MCF 10A (cell line): Measurements from ENCODE around the gene MUC7. TPM values are rescaled to one million over a fixed set of nuclear protein-coding genes. Genes with fewer than 3 reads are reported as not detected.
"Not testable (repeated sequence)": the region's sequence is repeated elsewhere in the genome, so short reads cannot be mapped to it uniquely, and the experiment has no call there.

Experiments
- BruUV-seq: library from RNA; stranded (reverse); fragments of 400-500 nt; replicated peaks from 2 replicates; lab custom pipeline; 2021; lab: Mats Ljungman, UMichigan
- CTCF ChIA-PET: fragments of 300-600 bp; sonication (Branson Sonifier 250); formaldehyde crosslinking; extraction: SDS; loops from one replicate; lab custom pipeline; 2021; ENCODE audit warnings: antibody characterized with exemption, inconsistent platforms; lab: Yijun Ruan, JAX
- POLR2A ChIA-PET: fragments of 300-600, 350-650 bp; sonication (Branson Sonifier 250); formaldehyde crosslinking; extraction: SDS; loops from one replicate; lab custom pipeline; 2020; ENCODE audit warnings: antibody characterized with exemption, inconsistent platforms; lab: Yijun Ruan, JAX
- DNase-seq: peaks from one replicate; pipeline ENCODE4 v3.0.0-alpha.2; 2018; ENCODE audit not compliant: unreplicated experiment
- H3K27ac Mint-ChIP-seq: one replicate; pipeline ENCODE4 v1.8.0; 2022; ENCODE audit warnings: mild to moderate bottlenecking, low read depth, mixed read lengths; ENCODE audit not compliant: unreplicated experiment
- H3K27me3 Mint-ChIP-seq: one replicate; pipeline ENCODE4 v1.8.0; 2022; ENCODE audit warnings: mixed read lengths; ENCODE audit not compliant: insufficient read depth, unreplicated experiment
- H3K36me3 Mint-ChIP-seq: one replicate; pipeline ENCODE4 v1.8.0; 2022; ENCODE audit warnings: mild to moderate bottlenecking, moderate library complexity, mixed read lengths; ENCODE audit not compliant: insufficient read depth, unreplicated experiment
- H3K4me1 Mint-ChIP-seq: one replicate; pipeline ENCODE4 v1.8.0; 2022; ENCODE audit warnings: mixed read lengths; ENCODE audit not compliant: insufficient read depth, unreplicated experiment
- H3K4me3 Mint-ChIP-seq: one replicate; pipeline ENCODE4 v1.8.0; 2022; ENCODE audit warnings: mild to moderate bottlenecking, moderate library complexity, mixed read lengths; ENCODE audit not compliant: unreplicated experiment
- H3K9me3 Mint-ChIP-seq: one replicate; pipeline ENCODE4 v1.8.0; 2022; ENCODE audit warnings: mixed read lengths; ENCODE audit not compliant: unreplicated experiment
- intact Hi-C: fragments of 100-400 bp; cut with micrococcal nuclease; formaldehyde crosslinking; loops from 2 replicates; pipeline ENCODE4 v1.14.1; 2022
- total RNA-seq: library from RNA; stranded (reverse); gene quantifications from 2 replicates; pipeline ENCODE4 v1.2.3, GENCODE V29; 2022
- TF ChIP-seq, protein P1 (sequence below): fragments of 200-600 bp; IDR thresholded peaks from one replicate; pipeline ENCODE4 v1.8.0; 2022; ENCODE audit warnings: antibody characterized with exemption, mild to moderate bottlenecking; ENCODE audit not compliant: unreplicated experiment

The MUC7 gene
- total RNA-seq, 1 experiment from 2014 or later, result not detected

DNA sequence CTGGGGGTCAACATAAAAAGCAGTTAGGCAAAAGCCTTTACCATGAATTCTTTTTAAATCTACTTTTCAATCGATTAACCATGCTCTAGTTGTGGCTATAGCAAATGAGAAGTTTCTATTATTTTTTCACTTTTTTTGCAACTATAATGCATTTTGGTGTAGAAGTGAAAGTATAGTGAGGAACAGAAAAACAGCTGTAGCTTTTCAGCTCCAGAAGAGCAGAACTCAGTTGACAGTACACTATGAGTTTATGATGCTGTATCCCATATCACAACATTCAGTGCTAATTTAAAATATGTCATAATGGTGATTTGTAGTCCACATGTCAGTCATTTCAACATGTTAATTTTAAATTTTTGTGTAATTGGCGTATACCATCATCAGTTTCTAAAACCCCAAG is 8.7 kb upstream of the MUC7 start:
- TF ChIP-seq, protein P1, sequence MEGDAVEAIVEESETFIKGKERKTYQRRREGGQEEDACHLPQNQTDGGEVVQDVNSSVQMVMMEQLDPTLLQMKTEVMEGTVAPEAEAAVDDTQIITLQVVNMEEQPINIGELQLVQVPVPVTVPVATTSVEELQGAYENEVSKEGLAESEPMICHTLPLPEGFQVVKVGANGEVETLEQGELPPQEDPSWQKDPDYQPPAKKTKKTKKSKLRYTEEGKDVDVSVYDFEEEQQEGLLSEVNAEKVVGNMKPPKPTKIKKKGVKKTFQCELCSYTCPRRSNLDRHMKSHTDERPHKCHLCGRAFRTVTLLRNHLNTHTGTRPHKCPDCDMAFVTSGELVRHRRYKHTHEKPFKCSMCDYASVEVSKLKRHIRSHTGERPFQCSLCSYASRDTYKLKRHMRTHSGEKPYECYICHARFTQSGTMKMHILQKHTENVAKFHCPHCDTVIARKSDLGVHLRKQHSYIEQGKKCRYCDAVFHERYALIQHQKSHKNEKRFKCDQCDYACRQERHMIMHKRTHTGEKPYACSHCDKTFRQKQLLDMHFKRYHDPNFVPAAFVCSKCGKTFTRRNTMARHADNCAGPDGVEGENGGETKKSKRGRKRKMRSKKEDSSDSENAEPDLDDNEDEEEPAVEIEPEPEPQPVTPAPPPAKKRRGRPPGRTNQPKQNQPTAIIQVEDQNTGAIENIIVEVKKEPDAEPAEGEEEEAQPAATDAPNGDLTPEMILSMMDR, result no peak
- no peak for DNase-seq
- Mint-ChIP-seq H3K36me3 (no peaks in the 10 kb centered on the region), H3K4me3 (no peak overlapping the region), H3K4me1 (no peaks in the 10 kb centered on the region), H3K9me3 (peaks cover 14% of the 10 kb centered on the region), H3K27me3 (no peaks in the 10 kb centered on the region), H3K27ac (no peak overlapping the region)
- intact Hi-C loops, result no loop called here
- ChIA-PET POLR2A (no interaction called here), CTCF (interaction anchor here (0.5 to 0.7 kb wide), 3 partner anchors 43 to 1158 kb away, joined by 3 to 4 read pairs (median 3); no protein-coding TSS in a partner anchor)
- no TSS peak for BruUV-seq

DNA sequence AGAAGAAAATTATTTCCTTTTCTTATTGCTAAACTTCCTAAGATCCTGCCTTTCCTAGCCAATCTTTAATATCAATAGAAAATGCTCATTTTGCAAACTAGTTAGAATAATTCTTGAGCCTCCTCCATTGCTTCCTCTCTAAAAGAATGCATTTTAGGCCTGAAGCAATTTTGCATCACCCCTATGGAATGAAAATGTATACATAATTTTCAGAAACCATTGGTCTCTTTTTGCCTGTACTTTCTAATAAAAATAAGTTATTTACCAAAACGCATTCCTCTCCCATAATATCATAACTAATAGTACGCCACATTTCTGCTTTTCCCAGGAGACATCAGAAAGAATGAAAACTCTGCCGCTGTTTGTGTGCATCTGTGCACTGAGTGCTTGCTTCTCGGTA is 1.7 kb downstream of the MUC7 start:
- Mint-ChIP-seq H3K36me3 (no peaks in the 10 kb centered on the region), H3K9me3 (peaks cover 3% of the 10 kb centered on the region), H3K27ac (no peak overlapping the region), H3K27me3 (no peaks in the 10 kb centered on the region), H3K4me3 (no peak overlapping the region), H3K4me1 (peaks cover 6% of the 10 kb centered on the region)
- DNase-seq, result peak; percentile 17
- POLR2A ChIA-PET, result no interaction called here
- TF ChIP-seq, protein P1, result no peak
- CTCF ChIA-PET, result interaction anchor here (1.4 kb wide), 1 partner anchor 32 kb away, joined by 3 read pairs; no protein-coding TSS in a partner anchor
- no TSS peak for BruUV-seq
- intact Hi-C loops, result no loop called here

DNA sequence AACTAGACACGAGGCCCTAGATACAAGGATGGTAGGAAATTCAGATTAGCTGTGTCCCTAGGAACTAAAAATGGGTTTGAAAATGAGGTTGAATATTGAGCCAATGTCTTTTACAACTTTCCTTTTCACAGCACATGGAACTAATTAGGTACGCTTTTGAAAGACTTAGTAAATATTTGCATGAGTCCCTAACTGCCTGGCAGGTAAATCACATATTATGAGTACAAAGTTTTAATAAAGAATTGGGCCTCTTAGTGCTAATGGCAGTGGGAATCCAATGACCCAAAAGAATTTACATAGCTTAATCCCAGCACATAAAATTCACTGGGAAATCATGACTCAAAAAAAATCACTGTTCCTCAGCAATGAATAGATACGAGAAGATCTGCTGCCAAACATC is 16.8 kb downstream of the MUC7 start:
- TF ChIP-seq, protein P1, result no peak
- H3K27me3 Mint-ChIP-seq, result no peaks in the 10 kb centered on the region
- BruUV-seq, result no TSS peak
- no peaks in the 10 kb centered on the region for H3K36me3 Mint-ChIP-seq
- H3K9me3 Mint-ChIP-seq, result no peaks in the 10 kb centered on the region
- intact Hi-C loops, result no loop called here
- no peak overlapping the region for H3K4me3 Mint-ChIP-seq
- ChIA-PET POLR2A (no interaction called here), CTCF (interaction anchor here (0.6 kb wide), 1 partner anchor 15 kb away, joined by 3 read pairs; no protein-coding TSS in a partner anchor)
- no peaks in the 10 kb centered on the region for H3K4me1 Mint-ChIP-seq
- no peak overlapping the region for H3K27ac Mint-ChIP-seq
- no peak for DNase-seq

DNA sequence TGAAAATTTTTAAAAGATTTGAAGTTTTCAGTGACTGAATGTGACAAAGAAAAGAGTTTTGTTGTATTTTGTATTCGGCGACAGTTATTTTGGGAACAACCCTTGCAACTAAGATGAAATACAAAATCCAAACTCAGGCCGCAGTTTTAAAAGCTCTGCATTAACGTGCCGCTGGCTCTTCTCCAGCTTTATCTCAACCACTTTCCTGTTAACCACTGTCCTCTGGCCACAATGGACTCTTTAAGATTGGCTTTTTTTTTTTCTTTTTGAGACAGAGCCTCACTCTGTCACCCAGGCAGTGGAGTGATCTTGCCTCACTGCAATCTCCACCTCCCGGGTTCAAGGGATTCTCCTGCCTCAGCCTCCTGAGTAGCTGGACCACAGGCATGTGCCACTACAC is 24.2 kb downstream of the MUC7 start:
- H3K9me3 Mint-ChIP-seq, result no peaks in the 10 kb centered on the region
- no TSS peak for BruUV-seq
- peaks cover 11% of the 10 kb centered on the region for H3K27me3 Mint-ChIP-seq
- intact Hi-C loops, result no loop called here
- no peak overlapping the region for H3K27ac Mint-ChIP-seq
- no peak for DNase-seq
- TF ChIP-seq, protein P1, result no peak
- no peaks in the 10 kb centered on the region for H3K4me1 Mint-ChIP-seq
- no peaks in the 10 kb centered on the region for H3K36me3 Mint-ChIP-seq
- ChIA-PET POLR2A (no interaction called here), CTCF (interaction anchor here (0.6 kb wide), 1 partner anchor 311 kb away, joined by 3 read pairs; no protein-coding TSS in a partner anchor)
- no peak overlapping the region for H3K4me3 Mint-ChIP-seq

DNA sequence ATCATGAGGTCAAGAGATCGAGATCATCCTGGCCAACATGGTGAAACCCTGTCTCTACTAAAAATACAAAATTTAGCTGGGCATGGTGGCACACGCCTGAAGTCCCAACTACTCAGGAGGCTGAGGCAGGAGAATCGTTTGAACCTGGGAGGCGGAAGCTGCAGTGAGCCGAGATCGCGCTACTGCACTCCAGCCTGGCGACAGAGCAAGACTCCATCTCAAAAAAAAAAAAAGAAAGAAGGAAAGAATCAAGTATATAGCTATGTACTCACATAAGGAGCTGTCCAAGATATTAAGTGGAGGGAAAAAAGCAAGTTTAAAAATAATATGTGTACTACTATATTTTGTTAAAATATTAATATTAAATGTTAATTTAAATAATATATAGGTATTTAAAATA is 29.8 kb downstream of the MUC7 start:
- CTCF ChIA-PET, result interaction anchor here (0.7 to 2.8 kb wide), 4 partner anchors 9 to 1184 kb away, joined by 3 to 14 read pairs (median 6); no protein-coding TSS in a partner anchor
- POLR2A ChIA-PET, result interaction anchor here (0.8 kb wide), 1 partner anchor 10 kb away, joined by 3 read pairs; no protein-coding TSS in a partner anchor
- H3K27ac Mint-ChIP-seq, H3K4me3 Mint-ChIP-seq, H3K4me1 Mint-ChIP-seq, H3K36me3 Mint-ChIP-seq, BruUV-seq, DNase-seq, intact Hi-C loops, H3K9me3 Mint-ChIP-seq: not testable (repeated sequence)
- H3K27me3 Mint-ChIP-seq, result peaks cover 15% of the 10 kb centered on the region
